K562 (cell line): ENCODE measurements around the gene STK16. TPM values are rescaled to one million over a fixed set of nuclear protein-coding genes. Genes with fewer than 3 reads are reported as not detected.

ENCODE experiments used
- ATAC-seq: fragments of 200-7000 bp; cut with Tn5 transposase; 3 replicates; pipeline ENCODE4 v1.9.1; 2020; ENCODE audit warnings: moderate library complexity
- BruUV-seq: library from RNA; stranded (reverse); fragments of 400-500 nt; replicated peaks from 2 replicates; lab custom pipeline; 2021; lab: Mats Ljungman, UMichigan
- CTCF ChIA-PET: fragments of 300-600 bp; formaldehyde crosslinking; extraction: SDS; loops from one replicate; lab custom pipeline; 2021; ENCODE audit warnings: low intra/inter-chr PET ratio; lab: Yijun Ruan, JAX
- POLR2A ChIA-PET: fragments of 300-600, 350-650 bp; sonication (Branson Sonifier 250); formaldehyde crosslinking; extraction: SDS; loops from one replicate; lab custom pipeline; 2021; ENCODE audit warnings: antibody characterized with exemption, inconsistent platforms; lab: Yijun Ruan, JAX
- DNase-seq, 4 experiments: peaks; one replicate each; pipeline versions ENCODE4 v3.0.0 to v3.0.0-alpha.2; 2011 to 2018; ENCODE audit warnings: low spot score in 3 of 4, mixed read lengths in 3 of 4; ENCODE audit errors: extremely low read depth in 1 of 4
- FAIRE-seq: peaks from 2 replicates; lab custom pipeline; 2011; peaks lifted over from hg19 to GRCh38; lab: Jason Lieb, UNC
- H2AFZ ChIP-seq: 2 replicates; pipeline ENCODE4 v1.6.0; 2011; ENCODE audit warnings: low read depth, low read length, control low read depth, inconsistent platforms
- H3K27ac ChIP-seq: fragments of 200-600 bp; 3 replicates; pipeline ENCODE4 v1.8.0; 2011; ENCODE audit warnings: low read depth, mild to moderate bottlenecking, control low read depth, inconsistent platforms, low read length, moderate library complexity, mixed read lengths; ENCODE audit errors: extremely low read depth
- H3K27me3 ChIP-seq, 2 experiments: fragments of 300-600 bp in 1 of 2; 2 replicates in 1 of 2; 3 replicates in 1 of 2; pipeline versions ENCODE4 v1.6.0 to v1.8.0; 2011; ENCODE audit warnings: inconsistent platforms in 2 of 2, low read length in 2 of 2, mild to moderate bottlenecking in 1 of 2, mixed read lengths in 1 of 2, moderate library complexity in 1 of 2; ENCODE audit not compliant: control insufficient read depth in 2 of 2, insufficient read depth in 2 of 2
- H3K36me3 ChIP-seq: fragments of 300-600 bp; 3 replicates; pipeline ENCODE4 v1.8.0; 2011; ENCODE audit warnings: mild to moderate bottlenecking, low read length, inconsistent platforms; ENCODE audit not compliant: control insufficient read depth, insufficient read depth
- H3K4me1 ChIP-seq, 2 experiments: fragments of 200-600 bp in 1 of 2; replicated peaks in 1 of 2; 2 replicates in 1 of 2; 3 replicates in 1 of 2; pipeline versions ENCODE4 v1.5.1 to v1.8.0; 2011; ENCODE audit warnings: inconsistent platforms in 2 of 2, low read length in 2 of 2, mild to moderate bottlenecking in 1 of 2, mixed read lengths in 1 of 2, moderate library complexity in 1 of 2; ENCODE audit not compliant: control insufficient read depth in 2 of 2, insufficient read depth in 2 of 2
- H3K4me2 ChIP-seq: 2 replicates; pipeline ENCODE4 v1.6.1; 2011; ENCODE audit warnings: low read length, control low read depth, inconsistent platforms, mixed read lengths; ENCODE audit not compliant: insufficient read depth
- H3K4me3 ChIP-seq: fragments of 200-600 bp; sonication (generic), shearing (Covaris generic); 2 replicates; pipeline ENCODE4 v1.5.1; 2016; ENCODE audit warnings: control low read depth, inconsistent platforms
- H3K79me2 ChIP-seq: fragments of 200-600 bp; 3 replicates; pipeline ENCODE4 v1.8.0; 2011; ENCODE audit warnings: low read length, inconsistent platforms; ENCODE audit not compliant: control insufficient read depth, insufficient read depth
- H3K9ac ChIP-seq, 2 experiments: 2 replicates each; pipeline versions ENCODE4 v1.6.0 to v1.6.1; 2011; ENCODE audit warnings: low read depth in 2 of 2, low read length in 2 of 2, control low read depth in 1 of 2, inconsistent platforms in 1 of 2, mild to moderate bottlenecking in 1 of 2, mixed read lengths in 1 of 2; ENCODE audit not compliant: insufficient read depth in 1 of 2
- H3K9me1 ChIP-seq: one replicate; pipeline ENCODE4 v1.6.0; 2011; ENCODE audit warnings: inconsistent platforms, mild to moderate bottlenecking, low read length, moderate library complexity; ENCODE audit not compliant: control insufficient read depth, insufficient read depth
- H3K9me3 ChIP-seq: replicated peaks from 2 replicates; pipeline ENCODE4 v1.5.1; 2011; ENCODE audit warnings: low read depth, low read length, inconsistent platforms; ENCODE audit not compliant: control insufficient read depth, insufficient read depth
- H4K20me1 ChIP-seq: replicated peaks from 2 replicates; pipeline ENCODE4 v1.6.1; 2011; ENCODE audit warnings: low read length, inconsistent platforms, mixed read lengths; ENCODE audit not compliant: control insufficient read depth, insufficient read depth
- ARID4B ChIP-seq: sonication (generic); formaldehyde crosslinking; IDR thresholded peaks from 2 replicates; pipeline ENCODE4 v1.8.0; 2022; ENCODE audit warnings: mild to moderate bottlenecking, missing genetic modification reagents
- CBFA2T2 ChIP-seq: fragments of 450-650 bp; conservative IDR thresholded peaks from 2 replicates; pipeline ENCODE4 v1.6.1; 2017; ENCODE audit warnings: mild to moderate bottlenecking
- CBFB ChIP-seq: sonication (generic); formaldehyde crosslinking; IDR thresholded peaks from 2 replicates; pipeline ENCODE4 v1.4.0; 2020; ENCODE audit warnings: mild to moderate bottlenecking, missing genetic modification reagents
- CHD1 ChIP-seq: fragments of 200-600 bp; sonication (generic); IDR thresholded peaks from one replicate; pipeline ENCODE4 v1.6.1; 2012; ENCODE audit warnings: mild to moderate bottlenecking, moderate library complexity, low read length, inconsistent platforms
- FUS ChIP-seq: fragments of 200-400 bp; formaldehyde crosslinking; optimal IDR thresholded peaks from 2 replicates; pipeline ENCODE3; 2017; ENCODE audit warnings: low read depth, low read length
- NFXL1 ChIP-seq: fragments of 450-650 bp; formaldehyde crosslinking; IDR thresholded peaks from 2 replicates; pipeline ENCODE4 v1.4.0; 2021; ENCODE audit warnings: mild to moderate bottlenecking
- NFYB ChIP-seq: IDR thresholded peaks from 2 replicates; pipeline ENCODE4 v1.6.1; 2011; ENCODE audit warnings: mild to moderate bottlenecking, moderate library complexity; ENCODE audit not compliant: insufficient read length; ENCODE audit errors: extremely low read depth
- SIN3A ChIP-seq, 2 experiments: fragments of 150-350 bp in 1 of 2; IDR thresholded peaks; 2 replicates each; pipeline ENCODE4 v1.6.1; 2011 to 2016; ENCODE audit warnings: borderline replicate concordance in 2 of 2, low read depth in 2 of 2, low read length in 2 of 2, mild to moderate bottlenecking in 2 of 2, moderate library complexity in 2 of 2; ENCODE audit not compliant: control insufficient read depth in 1 of 2
- SP1 ChIP-seq: sonication (generic); formaldehyde crosslinking; IDR thresholded peaks from 2 replicates; pipeline ENCODE4 v1.8.1; 2022; ENCODE audit warnings: mild to moderate bottlenecking, missing genetic modification reagents
- ZNF263 ChIP-seq: sonication (generic); formaldehyde crosslinking; IDR thresholded peaks from 2 replicates; pipeline ENCODE4 v1.8.0; 2022; ENCODE audit warnings: mild to moderate bottlenecking, missing genetic modification reagents, borderline replicate concordance
- WGBS: fragments of 100-300 bp; shearing (Covaris generic); methylation state at CpG from one replicate; pipeline ENCODE4 v1.1.6; 2016; ENCODE audit warnings: low coverage, mixed read lengths; ENCODE audit not compliant: insufficient coverage; ENCODE audit errors: missing lambda C conversion rate; 5-methylcytosine and 5-hydroxymethylcytosine counted together
- in situ Hi-C: fragments of 300-500 bp; cut with MboI; formaldehyde crosslinking; loops from 4 replicates; pipeline ENCODE4 v1.15.0; 2018; ENCODE audit warnings: inconsistent platforms, mixed read lengths
- intact Hi-C: fragments of 100-400 bp; cut with micrococcal nuclease; formaldehyde crosslinking; loops from 2 replicates; pipeline ENCODE4 v1.14.2; 2022
- polyA plus RNA-seq, 8 experiments: library from polyadenylated mRNA; depleted of rRNA in 4 of 8; stranded (reverse) in 5 of 8; unstranded in 3 of 8; fragments of >200 nt; fragmentation: Nextera tagmentation in 2 of 8; fragmentation: Illumina TruSeq in 1 of 8; extraction: Ambion mirVana in 2 of 8; extraction: Trizol in 1 of 8; gene quantifications; 2 replicates each; pipeline versions ENCODE4 v1.2.1 to v1.2.3, GENCODE V29; 2011 to 2014; ENCODE audit warnings: inconsistent platforms in 1 of 8, missing spikeins in 1 of 8
- total RNA-seq, 7 experiments: library from RNA; depleted of rRNA in 6 of 7; stranded (reverse); fragments of >200 nt in 6 of 7; fragmentation: Illumina TruSeq in 2 of 7; extraction: Trizol in 2 of 7; gene quantifications; 2 replicates each; pipeline versions ENCODE4 v1.2.1 to v1.2.3, GENCODE V29; 2011 to 2021; ENCODE audit warnings: low replicate concordance in 1 of 7
- TF ChIP-seq, protein P1 (sequence below): sonication (generic); formaldehyde crosslinking; IDR thresholded peaks from 2 replicates; pipeline ENCODE4 v1.8.0; 2023; ENCODE audit warnings: missing genetic modification reagents, mild to moderate bottlenecking, borderline replicate concordance

STK16 gene
- total and polyA plus RNA-seq, 9 of the 15 experiments (the other 6 are each of a cell fraction or from before 2014, with no cell fraction given), result 5.4 to 36.2 (median 17.8) TPM

- Histone ChIP-seq H2AFZ (peak overlapping the region; percentile 75; the same call in 1 of the 2 replicates), H3K9me3 (no peaks in the 10 kb centered on the region), H3K36me3 (peaks cover 72% of the 10 kb centered on the region), H3K4me3 (peak overlapping the region; percentile 58), H3K27me3 (no peaks in the 10 kb centered on the region), H3K27ac (peak overlapping the region; percentile 89), H3K9ac (peak overlapping the region; percentile 73 to 89), H3K9me1 (no peaks in the 10 kb centered on the region), H3K4me2 (peak overlapping the region; percentile 92), H3K79me2 (peaks cover 27% of the 10 kb centered on the region), H3K4me1 (peaks cover 13 to 53% of the 10 kb centered on the region in 2 experiments; a peak in 4 of 5 replicates), H4K20me1 (0 out of 2 replicates have a peak, but pooled peaks cover 2% of the 10 kb centered on the region)
- intact Hi-C loops, result loop anchor here (1.0 to 2.0 kb wide), 4 partner anchors 11 to 61 kb away; partner anchors contain the start of genes ANKZF1, ATG9A, DNAJB2 and NHEJ1
- in situ Hi-C loops, result no loop called here
- CTCF ChIA-PET, result interaction anchor here (1.5 kb wide), 1 partner anchor 77 kb away, joined by 7 read pairs; no protein-coding TSS in a partner anchor
- DNase-seq (peak in 2 of 4 experiments; percentile 37 to 55), ATAC-seq (peak; percentile 77), FAIRE-seq (no peak)
- POLR2A ChIA-PET, result interaction anchor here (0.6 to 2.2 kb wide), 11 partner anchors 8 to 230 kb away, joined by 3 to 12 read pairs (median 5); partner anchors contain the start of genes ANKZF1, ATG9A, CNPPD1 and GLB1L
- 2% methylated on average over 10 of the region's 37 CpGs for WGBS
- no TSS peak for BruUV-seq
- TF ChIP-seq SIN3A (IDR thresholded peaks at IDR 0.05; ENCODE audit: borderline replicate concordance in 2 of 2, control insufficient read depth in 1 of 2, low read depth in 2 of 2, low read length in 2 of 2), result peak in 1 of 2 experiments; percentile 10; a peak in 1 of 4 replicates
- peak; percentile 5; the same call in 1 of the 2 replicates for TF ChIP-seq SP1
- TF ChIP-seq ARID4B (CRISPR knock-in tag), result peak; percentile 76; the same call in 1 of the 2 replicates
- TF ChIP-seq ZNF263 (CRISPR knock-in tag), result 0 out of 2 replicates have a peak, but pooled peaks have one; percentile 11
- TF ChIP-seq CBFA2T2, result no peak
- TF ChIP-seq, protein P1, sequence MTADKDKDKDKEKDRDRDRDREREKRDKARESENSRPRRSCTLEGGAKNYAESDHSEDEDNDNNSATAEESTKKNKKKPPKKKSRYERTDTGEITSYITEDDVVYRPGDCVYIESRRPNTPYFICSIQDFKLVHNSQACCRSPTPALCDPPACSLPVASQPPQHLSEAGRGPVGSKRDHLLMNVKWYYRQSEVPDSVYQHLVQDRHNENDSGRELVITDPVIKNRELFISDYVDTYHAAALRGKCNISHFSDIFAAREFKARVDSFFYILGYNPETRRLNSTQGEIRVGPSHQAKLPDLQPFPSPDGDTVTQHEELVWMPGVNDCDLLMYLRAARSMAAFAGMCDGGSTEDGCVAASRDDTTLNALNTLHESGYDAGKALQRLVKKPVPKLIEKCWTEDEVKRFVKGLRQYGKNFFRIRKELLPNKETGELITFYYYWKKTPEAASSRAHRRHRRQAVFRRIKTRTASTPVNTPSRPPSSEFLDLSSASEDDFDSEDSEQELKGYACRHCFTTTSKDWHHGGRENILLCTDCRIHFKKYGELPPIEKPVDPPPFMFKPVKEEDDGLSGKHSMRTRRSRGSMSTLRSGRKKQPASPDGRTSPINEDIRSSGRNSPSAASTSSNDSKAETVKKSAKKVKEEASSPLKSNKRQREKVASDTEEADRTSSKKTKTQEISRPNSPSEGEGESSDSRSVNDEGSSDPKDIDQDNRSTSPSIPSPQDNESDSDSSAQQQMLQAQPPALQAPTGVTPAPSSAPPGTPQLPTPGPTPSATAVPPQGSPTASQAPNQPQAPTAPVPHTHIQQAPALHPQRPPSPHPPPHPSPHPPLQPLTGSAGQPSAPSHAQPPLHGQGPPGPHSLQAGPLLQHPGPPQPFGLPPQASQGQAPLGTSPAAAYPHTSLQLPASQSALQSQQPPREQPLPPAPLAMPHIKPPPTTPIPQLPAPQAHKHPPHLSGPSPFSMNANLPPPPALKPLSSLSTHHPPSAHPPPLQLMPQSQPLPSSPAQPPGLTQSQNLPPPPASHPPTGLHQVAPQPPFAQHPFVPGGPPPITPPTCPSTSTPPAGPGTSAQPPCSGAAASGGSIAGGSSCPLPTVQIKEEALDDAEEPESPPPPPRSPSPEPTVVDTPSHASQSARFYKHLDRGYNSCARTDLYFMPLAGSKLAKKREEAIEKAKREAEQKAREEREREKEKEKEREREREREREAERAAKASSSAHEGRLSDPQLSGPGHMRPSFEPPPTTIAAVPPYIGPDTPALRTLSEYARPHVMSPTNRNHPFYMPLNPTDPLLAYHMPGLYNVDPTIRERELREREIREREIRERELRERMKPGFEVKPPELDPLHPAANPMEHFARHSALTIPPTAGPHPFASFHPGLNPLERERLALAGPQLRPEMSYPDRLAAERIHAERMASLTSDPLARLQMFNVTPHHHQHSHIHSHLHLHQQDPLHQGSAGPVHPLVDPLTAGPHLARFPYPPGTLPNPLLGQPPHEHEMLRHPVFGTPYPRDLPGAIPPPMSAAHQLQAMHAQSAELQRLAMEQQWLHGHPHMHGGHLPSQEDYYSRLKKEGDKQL (CRISPR knock-in tag), result 0 out of 2 replicates have a peak, but pooled peaks have one; percentile 59
- no peak for TF ChIP-seq NFYB
- peak; percentile 38 for TF ChIP-seq CHD1
- no peak for TF ChIP-seq NFXL1
- TF ChIP-seq FUS, result peak; percentile 3
- peak; percentile 0; the same call in 1 of the 2 replicates for TF ChIP-seq CBFB (CRISPR knock-in tag)
These were observed 27.0 kb upstream of the STK16 start for GRCh38 chr2:219218217-219218731.
